Heart right ventricle (tissue), 16 donors: ENCODE data around the gene PRPF19. TPM values are rescaled to one million over a fixed set of nuclear protein-coding genes. Genes with fewer than 3 reads are reported as not detected.

ENCODE experiments used
- ATAC-seq, 8 donors: fragments of 200-7000 bp; cut with Tn5 transposase; one replicate each; pipeline ENCODE4 v1.9.1; 2020; ENCODE audit warnings: mild to moderate bottlenecking in 8 of 8, moderate library complexity in 8 of 8, moderate number of reproducible peaks in 1 of 8
- DNase-seq, 2 donors: peaks; one replicate each; pipeline ENCODE4 v3.0.0-alpha.2; 2020
- H3K27ac ChIP-seq, 10 donors: fragments of 200-600 bp; sonication (generic) in 2 of 10; one replicate each; pipeline versions ENCODE4 v1.5.0 to v1.8.0; 2020 to 2022; ENCODE audit warnings: mild to moderate bottlenecking in 3 of 10
- H3K27me3 ChIP-seq, 7 donors: fragments of 200-600 bp; one replicate each; pipeline ENCODE4 v1.8.0; 2021 to 2022; ENCODE audit warnings: mild to moderate bottlenecking in 2 of 7
- H3K36me3 ChIP-seq, 9 donors: fragments of 200-600 bp; sonication (generic) in 1 of 9; one replicate each; pipeline versions ENCODE4 v1.5.0 to v1.8.0; 2020 to 2022; ENCODE audit warnings: mild to moderate bottlenecking in 2 of 9
- H3K4me1 ChIP-seq, 9 donors: fragments of 200-600 bp; sonication (generic) in 1 of 9; one replicate each; pipeline versions ENCODE4 v1.5.0 to v1.8.0; 2020 to 2022; ENCODE audit warnings: mild to moderate bottlenecking in 4 of 9
- H3K4me3 ChIP-seq, 10 donors: fragments of 200-600 bp; sonication (generic) in 2 of 10; one replicate each; pipeline versions ENCODE4 v1.5.0 to v1.8.0; 2020 to 2022; ENCODE audit warnings: mild to moderate bottlenecking in 7 of 10, moderate library complexity in 2 of 10
- H3K9me3 ChIP-seq, 11 donors: fragments of 200-600 bp in 10 of 11; sonication (generic) in 2 of 11; one replicate each; pipeline versions ENCODE4 v1.5.0 to v1.8.0; 2013 to 2022; ENCODE audit warnings: mild to moderate bottlenecking in 2 of 11, control low read depth in 1 of 11, moderate library complexity in 1 of 11
- WGBS, 2 donors: extraction: QIAGEN DNeasy Blood & Tissue Kit; methylation state at CpG; one replicate each; pipeline ENCODE4 v1.1.7; 2013; ENCODE audit warnings: inconsistent platforms in 1 of 2; 5-methylcytosine and 5-hydroxymethylcytosine counted together
- intact Hi-C, 10 donors: fragments of 100-400 bp; cut with DNase I; formaldehyde crosslinking; loops; one replicate each; pipeline versions ENCODE4 v1.11.1 to v1.14.2; 2022
- polyA plus RNA-seq, 2 donors: library from polyadenylated mRNA; stranded (reverse); fragments of 200-250 nt; gene quantifications; one replicate each; pipeline ENCODE4 v1.2.3, GENCODE V29; 2013
- total RNA-seq, 10 donors: library from RNA; stranded (reverse); fragmentation: NEBNext Ultra II Directional in 3 of 10; extraction: Animal tissue kit (Norgen Biotek cat#: 25700) in 3 of 10; gene quantifications; one replicate each; pipeline versions ENCODE4 v1.2.1 to v1.2.4, GENCODE V29; 2021 to 2023
- TF ChIP-seq, protein P1 (sequence below), 9 donors: fragments of 200-600 bp; sonication (generic) in 2 of 9; IDR thresholded peaks; one replicate each; pipeline versions ENCODE4 v1.5.0 to v1.8.0; 2021 to 2022; ENCODE audit warnings: antibody characterized with exemption in 9 of 9, mild to moderate bottlenecking in 5 of 9, moderate library complexity in 1 of 9
- donor health status: Arrhythmogenic right ventricular cardiomyopathy.
- donor health status: ischemic (EF 13 %, LVEDD 7.1; RV severe dilation, severe dysfunction).
- donor health status: healthy with polysubstance abuse.
- donor health status: DM: no; HTN: yes; CAD: no.
- donor health status: DM: no; HTN: no; CAD: no.
- donor health status: ischemic (EF 25% LVEDD 6.9; RV normal size, moderate dysfunction).
- donor health status: ischemic (EF 25% LVEDD 5.7; RV mildly dilated, moderate dysfunction).
- donor health status: healthy.
- donor health status: DM: yes; HTN: yes; CAD: no.
- donor health status: Ischemic cardiomyopathy.
- donor health status: ischemic (EF 35%, LVEDD 5.7; RV mildly dilated, moderate dysfunction).
- donor health status: nonischemic (EF 11% LVEDD 7.7; RV severe dilation, severe dysfunction).
- donor health status: DM: yes; HTN: yes; CAD: no.
- donor health status: PGD.
- donor health status: ischemic (EF 29% LVEDD 5.4; RV normal size, mild dysfunction).
- donor health status: nonischemic (EF 23%, LVEDD 6.1; RV moderate dilation, normal function).

PRPF19 gene
- total and polyA plus RNA-seq, 12 donors, result 32.0 to 53.0 (median 40.1) TPM

- ATAC-seq, result no peak
- WGBS, 2 donors, result 68 to 72% methylated on average over 6 of the region's 6 CpGs
- H3K4me1 ChIP-seq, result peaks cover 0 to 43% (median 24%) of the 10 kb centered on the region in 9 donors
- H3K36me3 ChIP-seq, result peaks cover 0 to 93% (median 7%) of the 10 kb centered on the region in 9 donors
- DNase-seq, result no peak
- TF ChIP-seq, protein P1, sequence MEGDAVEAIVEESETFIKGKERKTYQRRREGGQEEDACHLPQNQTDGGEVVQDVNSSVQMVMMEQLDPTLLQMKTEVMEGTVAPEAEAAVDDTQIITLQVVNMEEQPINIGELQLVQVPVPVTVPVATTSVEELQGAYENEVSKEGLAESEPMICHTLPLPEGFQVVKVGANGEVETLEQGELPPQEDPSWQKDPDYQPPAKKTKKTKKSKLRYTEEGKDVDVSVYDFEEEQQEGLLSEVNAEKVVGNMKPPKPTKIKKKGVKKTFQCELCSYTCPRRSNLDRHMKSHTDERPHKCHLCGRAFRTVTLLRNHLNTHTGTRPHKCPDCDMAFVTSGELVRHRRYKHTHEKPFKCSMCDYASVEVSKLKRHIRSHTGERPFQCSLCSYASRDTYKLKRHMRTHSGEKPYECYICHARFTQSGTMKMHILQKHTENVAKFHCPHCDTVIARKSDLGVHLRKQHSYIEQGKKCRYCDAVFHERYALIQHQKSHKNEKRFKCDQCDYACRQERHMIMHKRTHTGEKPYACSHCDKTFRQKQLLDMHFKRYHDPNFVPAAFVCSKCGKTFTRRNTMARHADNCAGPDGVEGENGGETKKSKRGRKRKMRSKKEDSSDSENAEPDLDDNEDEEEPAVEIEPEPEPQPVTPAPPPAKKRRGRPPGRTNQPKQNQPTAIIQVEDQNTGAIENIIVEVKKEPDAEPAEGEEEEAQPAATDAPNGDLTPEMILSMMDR (IDR thresholded peaks at IDR 0.05), result no peak
- H3K9me3 ChIP-seq, result no peaks in the 10 kb centered on the region
- no peaks in the 10 kb centered on the region for H3K27me3 ChIP-seq
- intact Hi-C loops, result no loop called here
- H3K4me3 ChIP-seq, result no peak overlapping the region
- H3K27ac ChIP-seq, result peak overlapping the region in 1 of 10 donors; percentile 23
Measured at GRCh38 chr11:60941371-60942119, 35.2 kb upstream of the PRPF19 start.

DNA sequence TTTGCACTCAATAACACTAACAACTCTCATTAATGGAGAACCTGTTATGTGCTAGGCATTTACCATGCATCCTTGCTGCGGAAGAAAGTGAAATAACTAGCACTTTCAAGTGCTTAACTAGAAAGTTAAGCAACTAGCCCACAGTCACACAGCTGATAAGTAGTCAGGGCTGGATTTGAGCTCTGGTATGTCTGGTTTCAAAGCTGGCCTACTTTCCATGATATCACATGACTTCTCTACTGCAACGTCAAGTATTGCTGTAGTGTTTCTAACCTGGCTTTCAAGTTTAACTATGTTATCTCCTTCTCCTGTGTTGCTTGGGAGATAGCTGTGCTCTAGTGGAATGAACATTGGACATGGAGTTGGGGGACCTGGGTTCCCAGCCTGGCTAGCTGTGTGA, 33.5 kb upstream of the PRPF19 start:
- Histone ChIP-seq H3K4me1 (peaks cover 0 to 51% (median 26%) of the 10 kb centered on the region in 9 donors), H3K27me3 (no peaks in the 10 kb centered on the region), H3K27ac (no peak overlapping the region), H3K4me3 (no peak overlapping the region), H3K9me3 (no peaks in the 10 kb centered on the region), H3K36me3 (peaks cover 0 to 82% (median 7%) of the 10 kb centered on the region in 9 donors)
- 50 to 66% methylated on average over 2 of the region's 2 CpGs for WGBS, 2 donors
- intact Hi-C loops, result no loop called here
- TF ChIP-seq, protein P1 (IDR thresholded peaks at IDR 0.05), result no peak
- ATAC-seq (peak in 1 of 8 donors; percentile 19), DNase-seq (no peak)

DNA sequence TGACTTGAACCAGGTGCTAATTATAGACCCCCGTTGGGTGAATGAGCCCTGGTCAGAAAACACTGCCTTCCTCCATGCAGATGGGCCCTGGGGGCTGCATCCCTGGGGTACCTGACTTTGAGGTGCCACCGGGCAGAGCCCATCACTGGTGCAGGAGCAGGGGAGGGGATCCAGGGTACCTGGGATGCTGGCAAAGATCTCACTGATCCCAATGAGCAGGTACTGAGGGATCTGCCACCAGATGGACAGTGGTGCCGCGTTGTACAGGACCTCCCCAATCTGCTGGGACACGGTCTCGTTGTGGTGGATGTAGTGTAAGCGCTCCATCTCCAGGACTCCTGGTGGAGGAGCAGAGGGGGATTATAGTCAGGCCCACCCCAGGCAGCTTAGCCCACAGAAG, 32.9 kb upstream of the PRPF19 start:
- ATAC-seq, result no peak
- intact Hi-C loops, result no loop called here
- Histone ChIP-seq H3K36me3 (peaks cover 0 to 77% (median 7%) of the 10 kb centered on the region in 9 donors), H3K27me3 (no peaks in the 10 kb centered on the region), H3K9me3 (no peaks in the 10 kb centered on the region), H3K4me1 (peaks cover 0 to 51% (median 24%) of the 10 kb centered on the region in 9 donors), H3K27ac (no peak overlapping the region), H3K4me3 (no peak overlapping the region)
- WGBS, 2 donors, result 86 to 94% methylated on average over 7 of the region's 7 CpGs
- DNase-seq, result no peak
- TF ChIP-seq, protein P1 (IDR thresholded peaks at IDR 0.05), result no peak

DNA sequence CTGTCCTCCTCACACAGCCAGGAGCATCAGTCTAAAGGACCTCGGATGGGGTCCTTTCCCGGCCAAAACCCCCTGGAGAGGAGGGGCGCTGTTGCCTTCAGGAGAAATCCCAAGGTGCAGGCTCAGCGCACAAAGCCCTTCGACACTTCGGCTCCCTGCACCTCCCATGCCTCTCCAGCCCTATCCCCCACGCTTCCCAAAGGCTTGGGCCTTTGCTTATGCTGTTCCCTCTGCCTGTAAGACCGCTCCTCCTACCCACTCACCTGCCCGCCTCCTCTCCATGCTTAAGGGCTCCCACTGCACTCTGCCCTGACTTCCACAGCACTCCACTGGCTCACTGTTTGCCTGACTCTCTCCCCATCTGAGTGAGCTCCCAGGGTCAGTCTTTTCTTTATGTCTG, 32.1 kb upstream of the PRPF19 start:
- intact Hi-C loops, result no loop called here
- Histone ChIP-seq H3K9me3 (no peaks in the 10 kb centered on the region), H3K27me3 (no peaks in the 10 kb centered on the region), H3K27ac (no peak overlapping the region), H3K36me3 (peaks cover 0 to 72% (median 7%) of the 10 kb centered on the region in 9 donors), H3K4me3 (no peak overlapping the region), H3K4me1 (peaks cover 0 to 51% (median 22%) of the 10 kb centered on the region in 9 donors)
- DNase-seq (no peak), ATAC-seq (no peak)
- TF ChIP-seq, protein P1 (IDR thresholded peaks at IDR 0.05), result no peak
- 83 to 86% methylated on average over 9 of the region's 9 CpGs for WGBS, 2 donors
